ENCODE measurements around the gene RIIAD1. TPM values are rescaled to one million over a fixed set of nuclear protein-coding genes. Genes with fewer than 3 reads are reported as not detected.
A peak's percentile ranks its signal among the peaks of the same experiment; 100 is the strongest.
"Not testable (repeated sequence)": the region's sequence is repeated elsewhere in the genome, so short reads cannot be mapped to it uniquely, and the experiment has no call there.

Gene RIIAD1, protein sequence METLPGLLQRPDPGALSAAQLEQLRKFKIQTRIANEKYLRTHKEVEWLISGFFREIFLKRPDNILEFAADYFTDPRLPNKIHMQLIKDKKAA
- not detected for total RNA-seq

GRCh38 chr1:151720974-151721787 is at the start of gene RIIAD1:
Gene RIIAD1 (plus strand): TSS chr1:151721522. CDS start chr1:151721537, 15 bp downstream.
- ATAC-seq, result no peak

- no peak for ATAC-seq
These were observed 47.9 kb upstream of the RIIAD1 start for GRCh38 chr1:151673407-151673806.

DNA sequence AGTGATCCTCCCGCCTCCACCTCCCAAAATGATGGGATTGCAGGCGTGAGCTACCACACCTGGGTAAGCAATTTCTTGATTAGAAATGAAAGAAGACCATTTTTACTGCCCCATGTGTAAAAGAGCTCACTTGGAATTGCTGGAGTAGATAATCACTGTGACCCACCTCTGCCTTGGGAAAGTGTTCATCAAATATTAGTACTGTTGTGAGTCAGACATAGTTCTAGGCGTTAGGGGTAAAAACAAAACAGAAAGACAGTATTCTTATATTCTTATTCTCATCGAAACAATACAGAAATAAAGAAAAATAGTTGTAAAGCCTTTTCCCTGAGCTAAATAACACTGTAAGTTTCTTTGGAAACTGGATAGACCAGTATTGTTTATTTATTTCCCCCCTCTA is 40.9 kb upstream of the RIIAD1 start:
- peak; percentile 51 for ATAC-seq

DNA sequence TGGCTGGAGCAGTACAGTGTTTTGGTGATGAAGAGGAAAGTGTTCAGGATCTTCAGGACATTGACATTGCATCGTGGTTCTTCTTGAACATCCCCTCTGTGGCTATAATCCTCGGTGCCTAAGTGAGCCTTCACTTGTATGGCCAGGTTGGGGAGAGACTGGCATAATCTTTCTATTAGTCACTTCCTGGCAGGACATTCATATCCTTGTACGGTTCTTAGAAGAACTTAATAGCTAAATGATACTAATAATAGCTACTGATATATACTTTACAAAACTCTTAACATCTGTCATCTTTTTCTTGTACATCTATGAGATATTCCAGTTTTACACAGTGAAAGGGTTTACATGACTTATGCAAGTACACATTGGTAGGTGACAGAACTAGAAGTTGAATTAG is 40.5 kb upstream of the RIIAD1 start:
- peak; percentile 95 for ATAC-seq

- no peak for ATAC-seq
These were observed 39.4 kb upstream of the RIIAD1 start for GRCh38 chr1:151681923-151682322.

DNA sequence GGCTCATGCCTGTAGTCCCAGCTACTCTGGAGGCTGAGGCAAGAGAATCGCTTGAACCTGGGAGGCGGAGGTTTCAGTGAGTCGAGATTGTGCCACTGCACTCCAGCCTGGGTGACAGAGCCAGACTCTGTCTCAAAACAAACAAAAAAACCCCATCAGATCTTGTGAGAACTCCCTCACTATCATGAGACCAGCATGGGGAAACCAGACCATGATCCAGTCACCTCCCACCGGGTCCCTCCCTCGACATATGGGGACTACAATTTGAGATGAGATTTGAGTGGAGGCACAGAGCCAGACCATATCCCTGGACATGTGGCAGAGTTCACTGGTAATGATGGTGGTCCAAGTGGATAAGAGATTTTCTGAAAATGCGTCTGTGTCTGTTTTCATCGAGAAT is 38.4 kb upstream of the RIIAD1 start:
- ATAC-seq, result not testable (repeated sequence)

DNA sequence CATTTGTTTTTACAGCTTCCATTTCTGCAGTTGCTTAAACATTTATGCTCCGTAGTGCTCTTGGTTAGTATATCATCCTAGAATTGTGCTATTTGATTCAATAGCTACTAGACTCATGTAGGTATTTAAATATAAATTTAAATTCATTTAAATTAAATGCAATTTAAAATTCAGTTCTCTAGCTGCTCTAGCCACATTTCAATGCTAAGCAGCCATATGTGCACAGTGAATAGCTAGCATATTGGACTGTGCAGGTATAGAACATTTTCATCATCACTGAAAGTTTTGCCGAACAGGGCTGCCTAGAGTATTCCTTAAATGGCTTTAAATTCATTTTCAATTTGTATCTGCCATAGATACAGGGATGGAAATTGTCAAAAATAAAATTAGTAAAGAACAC is 37.2 kb upstream of the RIIAD1 start:
- ATAC-seq, result no peak

- no peak for ATAC-seq
These were observed 34.8 kb upstream of the RIIAD1 start for GRCh38 chr1:151686561-151686960.

- no peak for ATAC-seq
These were observed 31.8 kb upstream of the RIIAD1 start for GRCh38 chr1:151689494-151689893.

- ATAC-seq, result no peak
These were observed 29.1 kb upstream of the RIIAD1 start for GRCh38 chr1:151692226-151692625.

DNA sequence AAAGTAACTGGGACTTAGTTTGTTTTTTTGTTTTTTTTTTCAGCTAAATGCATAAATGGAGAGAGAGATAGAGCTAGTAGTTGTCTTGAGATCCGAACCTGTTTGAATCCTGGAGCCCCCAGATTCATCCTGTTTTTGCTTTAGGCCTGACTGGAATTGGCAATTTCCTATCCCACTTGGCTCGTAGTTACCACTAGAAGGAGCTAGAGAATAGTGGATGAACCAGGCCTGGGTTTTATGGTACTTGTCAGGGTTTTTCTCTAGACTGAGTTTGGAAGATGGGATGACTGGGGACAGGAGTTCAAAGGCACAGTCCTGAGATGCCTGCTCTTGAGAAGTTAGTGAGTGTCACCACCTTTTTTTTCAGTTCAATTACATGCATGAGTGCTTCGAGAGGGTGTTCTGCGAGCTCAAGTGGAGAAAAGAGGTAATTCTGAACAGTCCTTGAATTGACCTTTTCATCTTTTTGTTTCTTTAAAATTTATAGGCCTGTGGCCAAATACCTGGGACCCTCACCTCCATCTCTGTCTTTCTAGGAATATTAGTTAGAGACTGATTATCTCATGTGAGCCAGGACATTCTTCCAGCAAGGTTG is 28.2 kb upstream of the RIIAD1 start:
- peak; percentile 44 for ATAC-seq

DNA sequence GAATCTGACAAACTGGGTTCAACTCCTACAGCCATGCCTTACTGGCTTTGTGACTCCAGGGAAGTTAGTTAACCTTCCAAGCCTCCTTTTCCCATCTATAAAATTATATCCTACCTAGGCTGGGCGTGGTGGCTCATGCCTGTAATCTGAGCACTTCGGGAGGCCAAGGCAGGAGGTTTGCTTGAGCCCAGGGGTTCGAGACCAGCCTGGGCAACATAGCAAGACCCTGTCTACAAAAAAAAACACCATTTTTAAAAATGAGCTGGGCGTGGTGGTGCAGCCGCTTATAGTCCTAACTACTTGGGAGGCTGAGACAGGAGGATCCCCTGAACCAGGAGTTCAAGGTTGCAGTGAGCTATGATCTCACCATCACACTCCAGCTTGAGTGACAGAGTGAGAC is 19.8 kb upstream of the RIIAD1 start:
- no peak for ATAC-seq

- ATAC-seq, result no peak
These were observed 18.4 kb upstream of the RIIAD1 start for GRCh38 chr1:151702936-151703335.

GRCh38 chr1:151703813-151704212 is 17.5 kb upstream of the RIIAD1 start:
- no peak for ATAC-seq

DNA sequence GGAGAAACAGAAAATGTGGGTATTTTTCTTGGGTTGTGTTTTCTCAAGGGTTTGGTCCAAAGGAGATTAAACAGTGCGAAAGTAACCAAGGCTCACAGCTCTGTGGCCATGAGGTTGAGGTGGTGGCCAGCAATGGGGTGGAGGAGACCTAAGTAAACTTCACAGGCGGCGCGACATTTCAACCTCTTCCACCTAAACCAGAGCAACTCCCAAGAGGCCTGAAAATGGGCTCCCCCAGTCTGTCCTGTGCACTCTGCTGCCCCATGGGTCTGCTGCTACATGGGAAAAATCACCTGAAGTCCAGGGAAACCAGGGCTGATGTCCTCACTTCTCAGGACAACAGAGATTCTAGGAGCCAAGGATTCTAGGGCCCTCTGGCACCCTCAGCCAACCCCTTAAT is 17.1 kb upstream of the RIIAD1 start:
- ATAC-seq, result no peak

GRCh38 chr1:151705146-151705545 is 16.2 kb upstream of the RIIAD1 start:
- ATAC-seq, result no peak

DNA sequence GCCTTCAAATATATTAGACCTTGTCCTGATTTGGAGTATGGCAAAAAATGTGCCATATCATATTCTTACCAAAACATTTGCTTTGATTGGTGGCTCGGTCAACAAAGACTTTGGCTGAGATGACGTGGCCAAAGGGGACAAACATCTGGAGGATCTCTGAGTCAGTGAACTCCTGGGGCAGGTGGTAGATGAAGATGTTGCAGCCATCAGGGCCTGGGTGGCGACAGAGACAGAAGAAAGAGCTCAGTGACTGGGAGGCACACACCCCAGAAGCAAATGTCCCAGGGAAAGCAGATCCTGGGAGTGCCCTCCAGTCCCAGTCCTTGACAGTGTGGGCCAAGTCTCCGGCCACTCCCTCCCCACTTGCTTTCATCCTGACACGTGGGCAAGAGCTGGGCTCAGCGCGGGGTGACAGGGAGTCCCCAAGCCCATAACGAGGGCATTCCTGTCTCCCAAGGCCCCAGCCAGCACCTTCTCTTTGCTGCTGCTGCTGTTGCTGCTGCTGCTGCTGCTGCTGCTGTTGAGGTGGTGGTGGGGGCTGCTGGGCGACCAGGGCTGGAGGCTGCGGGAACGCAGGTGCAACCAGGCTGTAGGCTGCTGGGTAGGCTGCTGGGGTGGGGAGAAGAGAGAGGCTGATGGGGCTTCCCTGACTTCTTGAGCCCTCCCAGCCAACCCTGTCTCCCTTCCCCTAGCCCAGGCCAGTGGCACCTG is 15.4 kb upstream of the RIIAD1 start:
- ATAC-seq, result no peak

GRCh38 chr1:151706464-151707415 is 14.6 kb upstream of the RIIAD1 start:
- ATAC-seq, result no peak

DNA sequence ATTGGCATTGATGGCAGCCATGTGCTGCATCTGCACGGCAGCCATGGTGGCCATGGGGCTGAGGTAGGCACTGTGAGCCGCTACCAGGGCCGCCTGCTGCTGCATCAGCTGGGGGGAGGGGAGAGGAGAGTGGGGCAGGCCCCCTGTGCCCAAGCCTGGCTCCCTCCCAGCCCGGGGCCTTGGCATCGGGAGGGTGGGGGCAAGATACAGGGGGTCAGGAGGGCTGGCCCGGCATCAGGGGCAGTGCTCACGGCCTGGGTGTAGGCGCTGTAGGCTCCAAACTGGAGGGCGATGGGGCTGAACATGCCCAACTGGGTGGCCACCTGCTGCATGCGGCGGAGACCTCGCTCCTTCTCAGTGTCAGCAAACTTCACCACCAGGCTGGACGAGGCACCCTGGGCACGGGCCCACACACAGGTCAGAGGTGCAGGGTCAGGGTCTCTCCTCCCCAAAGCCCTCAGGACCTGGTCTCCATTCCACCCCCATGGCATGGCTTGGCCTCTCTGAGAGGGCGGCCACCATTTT is 13.7 kb upstream of the RIIAD1 start:
- ATAC-seq, result no peak

GRCh38 chr1:151708891-151709290 is 12.4 kb upstream of the RIIAD1 start:
- no peak for ATAC-seq

GRCh38 chr1:151710187-151710840 is 11.0 kb upstream of the RIIAD1 start:
- peak; percentile 10 for ATAC-seq

Data from esophagus mucosa (tissue), 1 donor.